Measurements from ENCODE around the gene PFDN4.

PFDN4 gene

GRCh38 chr20:54160065-54161007 is 47.6 kb upstream of the PFDN4 start:
- Histone ChIP-seq H2AFZ (ENCODE audit: low read length) (no peak overlapping the region), H3K27ac (replicated peaks; ENCODE audit: low read length) (no peak overlapping the region), H2BK15ac (ENCODE audit: low read length) (no peak overlapping the region), H3K23ac (ENCODE audit: low read depth, low read length, poor library complexity) (no peak overlapping the region), H2BK5ac (ENCODE audit: low read length) (no peak overlapping the region), H2BK120ac (ENCODE audit: low read depth, low read length) (no peak overlapping the region), H3K18ac (ENCODE audit: low read length) (no peak overlapping the region), H4K8ac (ENCODE audit: low read depth, low read length) (no peak overlapping the region), H2AK5ac (ENCODE audit: low read depth, low read length) (no peak overlapping the region), H2BK12ac (ENCODE audit: low read length) (no peak overlapping the region), H4K91ac (ENCODE audit: low read depth, low read length, poor library complexity) (no peak overlapping the region), H3K79me1 (ENCODE audit: low read depth, low read length) (no peaks in the 10 kb centered on the region), H3K4me2 (ENCODE audit: insufficient read depth, low read length, poor library complexity, severe bottlenecking) (no peak overlapping the region), H3K4me1 (ENCODE audit: control insufficient read depth in 2 of 2, insufficient read depth in 1 of 2, low read depth in 1 of 2, low read length in 2 of 2) (no peaks in the 10 kb centered on the region), H3K14ac (ENCODE audit: low read length) (no peak overlapping the region), H3K4ac (ENCODE audit: low read length) (no peak overlapping the region), H3K9me3 (replicated peaks in 1 of 2; ENCODE audit: control insufficient read depth in 2 of 2, insufficient read depth in 1 of 2, low read depth in 1 of 2, low read length in 2 of 2) (no peaks in the 10 kb centered on the region), H3K9ac (ENCODE audit: low read depth, low read length, poor library complexity) (no peak overlapping the region), H3K4me3 (ENCODE audit: low read length in 2 of 2) (no peak overlapping the region), H3K27me3 (ENCODE audit: control insufficient read depth in 3 of 3, insufficient read depth in 3 of 3, low read depth in 1 of 3, low read length in 3 of 3) (peaks cover 0 to 50% (median 0%) of the 10 kb centered on the region in 3 experiments), H3K36me3 (replicated peaks in 1 of 2; ENCODE audit: control insufficient read depth in 2 of 2, insufficient read depth in 2 of 2, low read length in 2 of 2) (no peaks in the 10 kb centered on the region)
- no CpG with 5 or more reads among the region's 7 CpGs for WGBS, 2 donors (ENCODE audit: extremely low coverage in 2 of 2, insufficient read length in 2 of 2, insufficient replicate concordance in 1 of 2)
- no peak for DNase-seq (ENCODE audit: low spot score)

GRCh38 chr20:54161008-54161820 is 46.7 kb upstream of the PFDN4 start:
- Histone ChIP-seq H2BK12ac (ENCODE audit: low read length) (no peak overlapping the region), H3K4me1 (ENCODE audit: control insufficient read depth in 2 of 2, insufficient read depth in 1 of 2, low read depth in 1 of 2, low read length in 2 of 2) (no peaks in the 10 kb centered on the region), H2AFZ (ENCODE audit: low read length) (no peak overlapping the region), H4K8ac (ENCODE audit: low read depth, low read length) (no peak overlapping the region), H3K4me2 (ENCODE audit: insufficient read depth, low read length, poor library complexity, severe bottlenecking) (no peak overlapping the region), H3K9ac (ENCODE audit: low read depth, low read length, poor library complexity) (no peak overlapping the region), H3K4me3 (ENCODE audit: low read length in 2 of 2) (no peak overlapping the region), H2BK5ac (ENCODE audit: low read length) (no peak overlapping the region), H3K9me3 (replicated peaks in 1 of 2; ENCODE audit: control insufficient read depth in 2 of 2, insufficient read depth in 1 of 2, low read depth in 1 of 2, low read length in 2 of 2) (no peaks in the 10 kb centered on the region), H2AK5ac (ENCODE audit: low read depth, low read length) (no peak overlapping the region), H3K36me3 (replicated peaks in 1 of 2; ENCODE audit: control insufficient read depth in 2 of 2, insufficient read depth in 2 of 2, low read length in 2 of 2) (no peaks in the 10 kb centered on the region), H3K23ac (ENCODE audit: low read depth, low read length, poor library complexity) (no peak overlapping the region), H3K14ac (ENCODE audit: low read length) (no peak overlapping the region), H2BK15ac (ENCODE audit: low read length) (no peak overlapping the region), H3K4ac (ENCODE audit: low read length) (no peak overlapping the region), H3K18ac (ENCODE audit: low read length) (no peak overlapping the region), H2BK120ac (ENCODE audit: low read depth, low read length) (no peak overlapping the region), H3K27me3 (ENCODE audit: control insufficient read depth in 3 of 3, insufficient read depth in 3 of 3, low read depth in 1 of 3, low read length in 3 of 3) (peaks cover 0 to 54% (median 0%) of the 10 kb centered on the region in 3 experiments), H3K79me1 (ENCODE audit: low read depth, low read length) (no peaks in the 10 kb centered on the region), H3K27ac (replicated peaks; ENCODE audit: low read length) (no peak overlapping the region), H4K91ac (ENCODE audit: low read depth, low read length, poor library complexity) (no peak overlapping the region)
- DNase-seq (ENCODE audit: low spot score), result no peak
- WGBS, 2 donors (ENCODE audit: extremely low coverage in 2 of 2, insufficient read length in 2 of 2, insufficient replicate concordance in 1 of 2), result no CpG with 5 or more reads among the region's 9 CpGs

- no peak overlapping the region for H2BK5ac ChIP-seq (ENCODE audit: low read length)
- no peak overlapping the region for H2BK12ac ChIP-seq (ENCODE audit: low read length)
- no peaks in the 10 kb centered on the region for H3K9me3 ChIP-seq (replicated peaks in 1 of 2; ENCODE audit: control insufficient read depth in 2 of 2, insufficient read depth in 1 of 2, low read depth in 1 of 2, low read length in 2 of 2)
- peaks cover 0 to 53% (median 0%) of the 10 kb centered on the region in 3 experiments for H3K27me3 ChIP-seq (ENCODE audit: control insufficient read depth in 3 of 3, insufficient read depth in 3 of 3, low read depth in 1 of 3, low read length in 3 of 3)
- no peak overlapping the region for H3K14ac ChIP-seq (ENCODE audit: low read length)
- no peak overlapping the region for H3K27ac ChIP-seq (replicated peaks; ENCODE audit: low read length)
- H3K4me2 ChIP-seq (ENCODE audit: insufficient read depth, low read length, poor library complexity, severe bottlenecking), result no peak overlapping the region
- no peak overlapping the region for H3K18ac ChIP-seq (ENCODE audit: low read length)
- H3K4me1 ChIP-seq (ENCODE audit: control insufficient read depth in 2 of 2, insufficient read depth in 1 of 2, low read depth in 1 of 2, low read length in 2 of 2), result no peaks in the 10 kb centered on the region
- no peak overlapping the region for H4K8ac ChIP-seq (ENCODE audit: low read depth, low read length)
- no peak overlapping the region for H3K4ac ChIP-seq (ENCODE audit: low read length)
- no peak overlapping the region for H2BK120ac ChIP-seq (ENCODE audit: low read depth, low read length)
- H2AK5ac ChIP-seq (ENCODE audit: low read depth, low read length), result no peak overlapping the region
- DNase-seq (ENCODE audit: low spot score), result no peak
- H2AFZ ChIP-seq (ENCODE audit: low read length), result no peak overlapping the region
- H3K9ac ChIP-seq (ENCODE audit: low read depth, low read length, poor library complexity), result no peak overlapping the region
- H3K79me1 ChIP-seq (ENCODE audit: low read depth, low read length), result no peaks in the 10 kb centered on the region
- H3K4me3 ChIP-seq (ENCODE audit: low read length in 2 of 2), result no peak overlapping the region
- H3K36me3 ChIP-seq (replicated peaks in 1 of 2; ENCODE audit: control insufficient read depth in 2 of 2, insufficient read depth in 2 of 2, low read length in 2 of 2), result no peaks in the 10 kb centered on the region
- no peak overlapping the region for H2BK15ac ChIP-seq (ENCODE audit: low read length)
- H3K23ac ChIP-seq (ENCODE audit: low read depth, low read length, poor library complexity), result no peak overlapping the region
- WGBS, 2 donors (ENCODE audit: extremely low coverage in 2 of 2, insufficient read length in 2 of 2, insufficient replicate concordance in 1 of 2), result no CpG with 5 or more reads among the region's 4 CpGs
- no peak overlapping the region for H4K91ac ChIP-seq (ENCODE audit: low read depth, low read length, poor library complexity)
Measured at GRCh38 chr20:54161821-54162149, 46.1 kb upstream of the PFDN4 start.
